H1 (cell line): Measurements from ENCODE around the gene GRAMD1B.

ENCODE experiments used
- ATF2 ChIP-seq: IDR thresholded peaks from 2 replicates; pipeline ENCODE4 v1.6.1; 2012; ENCODE audit warnings: low read length, inconsistent platforms
- CTCF ChIP-seq, 3 experiments: IDR thresholded peaks; 1 replicate in 2 of 3; 2 replicates in 1 of 3; pipeline versions ENCODE4 v1.5.1 to v1.6.1; 2011; ENCODE audit warnings: low read length in 3 of 3, mild to moderate bottlenecking in 3 of 3, inconsistent platforms in 2 of 3, low read depth in 1 of 3, moderate library complexity in 1 of 3; ENCODE audit not compliant: insufficient read depth in 1 of 3; ENCODE audit errors: control extremely low read depth in 1 of 3
- JUN ChIP-seq: IDR thresholded peaks from 2 replicates; pipeline ENCODE4 v1.6.1; 2011; ENCODE audit warnings: low read depth, mild to moderate bottlenecking, improper control_type of control experiment, low read length
- MAFK ChIP-seq: IDR thresholded peaks from 2 replicates; pipeline ENCODE4 v1.6.1; 2012; ENCODE audit warnings: low read depth, mild to moderate bottlenecking, improper control_type of control experiment, low read length
- POLR2A ChIP-seq, 2 experiments: IDR thresholded peaks; 1 replicate in 1 of 2; 2 replicates in 1 of 2; pipeline ENCODE4 v1.6.1; 2011; ENCODE audit warnings: low read depth in 2 of 2, low read length in 2 of 2, mild to moderate bottlenecking in 2 of 2; ENCODE audit errors: control extremely low read depth in 1 of 2
- RAD21 ChIP-seq, 2 experiments: IDR thresholded peaks in 1 of 2; conservative IDR thresholded peaks in 1 of 2; 2 replicates each; pipeline ENCODE4 v1.6.1; 2011; ENCODE audit warnings: low read depth in 2 of 2, low read length in 2 of 2, improper control_type of control experiment in 1 of 2, inconsistent platforms in 1 of 2, mild to moderate bottlenecking in 1 of 2, moderate library complexity in 1 of 2
- TAF1 ChIP-seq: IDR thresholded peaks from 2 replicates; pipeline ENCODE4 v1.6.1; 2011; ENCODE audit warnings: mild to moderate bottlenecking, low read depth, low read length
- TBP ChIP-seq: IDR thresholded peaks from 2 replicates; pipeline ENCODE4 v1.6.1; 2011; ENCODE audit warnings: low read depth, low read length, improper control_type of control experiment
- YY1 ChIP-seq: IDR thresholded peaks from 2 replicates; pipeline ENCODE4 v1.6.1; 2011; ENCODE audit warnings: low read depth, mild to moderate bottlenecking, low read length
- ZNF274 ChIP-seq: IDR thresholded peaks from 2 replicates; pipeline ENCODE4 v1.7.0; 2012; ENCODE audit warnings: low read length, borderline replicate concordance; ENCODE audit errors: extremely low read depth

GRCh38 chr11:123461164-123461563 lies 31.1 kb downstream of the GRAMD1B start:
- TF ChIP-seq YY1 (no peak), CTCF (IDR thresholded peaks at IDR 0.05; ENCODE audit: control extremely low read depth in 1 of 3, insufficient read depth in 1 of 3, low read depth in 1 of 3, low read length in 3 of 3) (no peak), POLR2A (IDR thresholded peaks at IDR 0.05; ENCODE audit: control extremely low read depth in 1 of 2, low read depth in 2 of 2, low read length in 2 of 2) (no peak), JUN (no peak), ZNF274 (no peak), ATF2 (no peak), RAD21 (IDR thresholded peaks at IDR 0.05 in 1 of 2, conservative IDR thresholded peaks at IDR 0.05 in 1 of 2; ENCODE audit: low read depth in 2 of 2, low read length in 2 of 2) (no peak), MAFK (no peak), TBP (no peak), TAF1 (no peak)
